SKM-1 (cell line): Measurements from ENCODE around the gene AKAP12.

ENCODE experiments used
- DNase-seq: peaks from one replicate; lab custom pipeline; 2025; ENCODE audit not compliant: unreplicated experiment; lab: John Stamatoyannopoulos, UW

Gene AKAP12

GRCh38 chr6:151402228-151402627 lies 162.5 kb downstream of the AKAP12 start:
- DNase-seq = no peak

DNA sequence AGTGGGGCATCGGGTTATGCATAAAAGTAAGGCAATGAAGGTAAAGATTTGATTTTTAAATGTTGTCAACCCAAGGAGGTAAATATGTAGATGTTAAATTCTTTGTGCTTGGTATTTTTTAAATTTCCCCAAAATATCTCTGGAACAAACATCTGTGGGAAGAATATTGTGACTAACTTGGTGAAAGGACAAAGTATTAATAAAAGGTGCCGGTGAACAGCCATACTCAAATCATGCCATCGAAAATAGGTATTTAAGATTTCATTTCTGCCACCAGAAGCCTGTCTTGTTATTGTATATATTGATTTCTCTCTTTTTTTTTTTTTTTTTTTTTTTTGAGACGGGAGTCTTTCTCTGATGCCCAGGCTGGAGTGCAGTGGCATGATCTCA lies 164.1 kb downstream of the AKAP12 start:
- no peak for DNase-seq
